ENCODE measurements around the gene GSTT4. TPM values are rescaled to one million over a fixed set of nuclear protein-coding genes. Genes with fewer than 3 reads are reported as not detected.
"Not testable (repeated sequence)": the region's sequence is repeated elsewhere in the genome, so short reads cannot be mapped to it uniquely, and the experiment has no call there.

Gene GSTT4
- total RNA-seq, 1 experiment from 2014 or later: not detected

GRCh38 chr22:23954991-23955305 lies 50.3 kb downstream of the GSTT4 start:
- not testable (repeated sequence) for DNase-seq (ENCODE audit: extremely low read depth, low read depth)

- not testable (repeated sequence) for DNase-seq (ENCODE audit: extremely low read depth, low read depth)
Measured at GRCh38 chr22:23954193-23954990, 50.9 kb downstream of the GSTT4 start.

- DNase-seq (ENCODE audit: extremely low read depth, low read depth): not testable (repeated sequence)
Measured at GRCh38 chr22:23953485-23953884, 51.8 kb downstream of the GSTT4 start.

- DNase-seq (ENCODE audit: extremely low read depth, low read depth): not testable (repeated sequence)
Measured at GRCh38 chr22:23952794-23953405, 52.4 kb downstream of the GSTT4 start.

GRCh38 chr22:23951383-23951782 lies 53.9 kb downstream of the GSTT4 start:
- not testable (repeated sequence) for DNase-seq (ENCODE audit: extremely low read depth, low read depth)

GRCh38 chr22:23949764-23950163 lies 55.5 kb downstream of the GSTT4 start:
- not testable (repeated sequence) for DNase-seq (ENCODE audit: extremely low read depth, low read depth)

Other genes starting within 250 kb of the GSTT4 start
- not detected in 2 replicates for gene C22orf15, start 242.5 kb downstream of the GSTT4 start, total RNA-seq (2014; rRNA removed; shearing (Covaris generic))
- gene CHCHD10, start 237.5 kb downstream of the GSTT4 start, total RNA-seq (2014; rRNA removed; shearing (Covaris generic)): 38.2 and 44.3 TPM in 2 replicates
- 1.8 and 2.1 TPM in 2 replicates for gene MMP11, start 232.6 kb downstream of the GSTT4 start, total RNA-seq (2014; rRNA removed; shearing (Covaris generic))
- 45.5 and 49.6 TPM in 2 replicates for gene SMARCB1, start 218.5 kb downstream of the GSTT4 start, total RNA-seq (2014; rRNA removed; shearing (Covaris generic))
- 0.59 and 1.6 TPM in 2 replicates for gene DERL3, start 166.4 kb downstream of the GSTT4 start, total RNA-seq (2014; rRNA removed; shearing (Covaris generic))
- gene SLC2A11, start 147.6 kb downstream of the GSTT4 start, total RNA-seq (2014; rRNA removed; shearing (Covaris generic)): 8.3 and 10.7 TPM in 2 replicates
- gene MIF, start 111.1 kb downstream of the GSTT4 start, total RNA-seq (2014; rRNA removed; shearing (Covaris generic)): 363 and 441 TPM in 2 replicates
- gene GSTT2B, start 44.3 kb downstream of the GSTT4 start, total RNA-seq (2014; rRNA removed; shearing (Covaris generic)): 1.2 TPM in 1 of 2 replicates, not detected in the other
- gene DDTL, start 38.6 kb downstream of the GSTT4 start, total RNA-seq (2014; rRNA removed; shearing (Covaris generic)): 0.84 TPM in 1 of 2 replicates, not detected in the other
- gene DDT, start 31.0 kb downstream of the GSTT4 start, total RNA-seq (2014; rRNA removed; shearing (Covaris generic)): 91.4 and 116 TPM in 2 replicates
- not detected in 2 replicates for gene GSTT2, start 25.3 kb downstream of the GSTT4 start, total RNA-seq (2014; rRNA removed; shearing (Covaris generic))
- gene CABIN1, start 5.9 kb upstream of the GSTT4 start, total RNA-seq (2014; rRNA removed; shearing (Covaris generic)): 15.1 and 15.3 TPM in 2 replicates
- 0.02 TPM in 1 of 2 replicates, not detected in the other for gene SUSD2, start 176.0 kb upstream of the GSTT4 start, total RNA-seq (2014; rRNA removed; shearing (Covaris generic))
- not detected in 2 replicates for gene GGT5, start 239.6 kb upstream of the GSTT4 start, total RNA-seq (2014; rRNA removed; shearing (Covaris generic))

Measured in NCI-H460 (cell line).